CD4-positive, alpha-beta T cell treated with Interleukin-1 beta for 1 hour (primary cell): ENCODE data around the gene CTDSPL.
A peak's percentile ranks its signal among the peaks of the same experiment; 100 is the strongest.

Experiments used
- DNase-seq, 2 donors: peaks; one replicate each; pipeline ENCODE4 v3.0.0-alpha.2; 2020 to 2022

The CTDSPL gene

GRCh38 chr3:37855363-37855970 is 6.2 kb upstream of the CTDSPL start:
- DNase-seq: peak; percentile 66

DNA sequence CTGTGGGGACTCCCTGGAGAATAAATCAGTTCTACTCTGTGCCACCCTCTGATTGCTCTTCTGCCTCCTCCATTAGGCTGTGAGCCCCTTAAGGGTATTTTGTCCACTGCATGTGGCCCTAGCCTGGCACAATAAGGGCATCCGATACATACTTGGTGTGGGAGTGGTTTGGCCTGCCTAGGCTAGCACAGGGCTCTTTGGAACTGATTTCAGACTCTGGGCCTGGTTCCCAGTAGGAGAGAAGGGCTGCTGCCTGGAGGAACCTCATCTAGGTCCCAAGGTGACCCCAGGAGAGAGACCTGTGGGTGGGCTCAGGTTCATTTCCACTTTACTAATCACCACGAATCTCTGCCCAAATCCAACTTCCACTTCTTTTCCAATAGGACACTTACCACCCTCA is 5.3 kb upstream of the CTDSPL start:
- DNase-seq: no peak

- no peak for DNase-seq
Measured at GRCh38 chr3:37858742-37859141, 2.9 kb upstream of the CTDSPL start.

- no peak for DNase-seq
Measured at GRCh38 chr3:37859354-37859753, 2.3 kb upstream of the CTDSPL start.

GRCh38 chr3:37859908-37860199 is 1.8 kb upstream of the CTDSPL start:
- no peak for DNase-seq

DNA sequence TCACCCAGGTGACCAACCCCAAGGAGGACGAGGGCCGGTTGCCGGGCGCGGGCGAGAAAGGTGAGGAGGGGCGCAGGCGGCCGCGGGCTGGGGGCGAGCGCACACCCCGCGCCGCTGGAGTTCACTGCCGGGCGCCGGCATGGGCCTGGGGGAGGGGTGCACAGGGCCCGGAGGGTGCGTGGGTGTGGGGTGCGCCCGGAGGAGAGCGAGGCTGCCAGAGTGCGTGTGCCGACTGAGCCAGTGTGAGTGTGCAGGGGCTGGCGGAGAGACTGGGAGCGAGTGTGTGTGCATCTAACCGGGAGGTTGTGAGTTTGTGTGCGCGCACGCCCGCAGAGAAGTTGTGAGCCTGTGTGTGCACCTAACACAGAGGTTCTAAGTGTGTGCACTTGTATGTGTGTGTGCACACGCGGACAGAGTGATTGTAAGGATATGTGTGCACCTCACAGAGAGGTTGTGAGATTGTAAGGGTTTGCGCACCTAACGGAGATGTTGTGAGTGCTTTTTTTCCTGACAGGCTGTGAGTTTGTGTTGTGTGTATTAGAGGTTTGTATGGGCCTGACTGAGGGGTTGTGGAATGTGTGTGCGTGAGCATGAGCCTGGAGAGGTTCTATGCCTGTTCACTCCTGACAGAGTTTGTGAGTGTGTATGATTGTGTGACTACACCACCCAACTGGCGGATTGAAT is 681 bp downstream of the CTDSPL start:
- DNase-seq: peak in 1 of 2 donors; percentile 15

- no peak for DNase-seq
Measured at GRCh38 chr3:37862903-37863815, 1.5 kb downstream of the CTDSPL start.

GRCh38 chr3:37863949-37864822 is 2.5 kb downstream of the CTDSPL start:
- DNase-seq: no peak

DNA sequence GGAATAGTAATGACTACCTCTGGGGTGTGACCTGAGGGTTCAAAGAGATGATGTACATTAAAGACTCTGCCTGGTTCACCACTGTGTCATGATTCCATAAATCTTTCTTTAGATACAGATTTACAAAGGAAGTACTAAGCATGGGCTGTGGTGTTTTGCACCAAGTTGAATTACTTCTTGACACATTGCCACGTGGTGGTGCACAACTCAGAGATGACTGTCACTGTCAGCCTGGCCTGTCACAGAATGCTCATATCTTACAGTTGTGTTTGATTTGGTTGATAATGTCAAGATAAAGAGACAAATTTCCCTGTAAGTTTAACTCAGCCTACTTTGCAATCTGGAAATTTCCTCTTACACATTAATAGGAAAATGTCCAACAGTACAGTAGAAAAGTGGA is 3.2 kb downstream of the CTDSPL start:
- no peak for DNase-seq

- DNase-seq: no peak
Measured at GRCh38 chr3:37867144-37867543, 5.5 kb downstream of the CTDSPL start.

DNA sequence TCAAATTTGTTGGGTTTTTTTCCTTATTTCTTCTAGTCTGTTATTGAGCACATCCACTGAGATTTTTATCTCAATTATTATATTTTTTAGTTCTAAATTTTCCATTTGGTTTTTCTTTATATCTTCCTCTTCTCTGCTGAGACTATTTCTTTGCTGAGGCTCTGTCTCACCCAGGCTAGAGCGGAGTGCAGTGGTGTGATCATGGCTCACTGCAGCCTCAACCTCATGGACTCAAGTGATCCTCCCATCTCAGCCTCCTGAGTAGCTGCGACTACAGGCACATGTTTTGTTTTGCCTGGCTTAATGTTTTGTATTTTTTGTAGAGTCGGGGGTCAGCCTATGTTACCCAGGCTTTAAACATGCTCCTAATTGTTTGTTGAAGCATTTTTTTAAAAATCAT is 10.2 kb downstream of the CTDSPL start:
- no peak for DNase-seq

DNA sequence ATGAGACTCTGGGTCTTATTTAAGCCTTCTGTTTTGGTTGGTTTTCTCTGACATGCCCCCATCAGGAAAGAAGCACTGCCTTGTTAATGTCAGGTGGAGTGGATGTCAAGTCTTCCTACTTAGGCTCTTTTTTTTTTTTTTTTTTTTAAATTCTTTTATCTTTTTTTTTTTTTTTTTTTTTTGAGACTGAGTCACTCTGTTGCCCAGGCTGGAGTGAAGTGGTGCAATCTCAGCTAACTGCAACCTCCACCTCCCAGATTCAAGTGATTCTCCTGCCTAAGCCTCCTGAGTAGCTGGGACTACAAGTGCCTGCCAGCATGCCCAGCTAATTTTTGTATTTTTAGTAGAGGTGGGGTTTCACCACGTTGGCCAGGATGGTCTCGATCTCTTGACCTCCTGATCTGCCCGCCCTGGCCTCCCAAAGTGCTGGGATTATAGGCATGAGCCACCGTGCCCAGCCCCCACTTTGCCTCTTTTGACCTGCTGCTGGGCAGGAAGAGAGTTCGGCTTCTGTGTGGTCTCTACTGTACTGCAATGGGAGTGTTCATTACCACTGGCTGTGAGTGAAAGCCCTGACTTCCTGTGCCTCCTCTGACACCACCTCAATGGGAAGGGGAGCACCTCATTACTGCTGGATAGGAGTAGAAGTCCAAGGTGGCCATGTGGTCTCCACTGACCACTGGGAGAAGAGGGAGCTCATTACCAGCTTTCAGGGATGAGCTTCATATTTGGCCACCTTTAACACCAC is 10.9 kb downstream of the CTDSPL start:
- no peak for DNase-seq

GRCh38 chr3:37876279-37876678 is 14.6 kb downstream of the CTDSPL start:
- DNase-seq: no peak

GRCh38 chr3:37882711-37883110 is 21.0 kb downstream of the CTDSPL start:
- no peak for DNase-seq

DNA sequence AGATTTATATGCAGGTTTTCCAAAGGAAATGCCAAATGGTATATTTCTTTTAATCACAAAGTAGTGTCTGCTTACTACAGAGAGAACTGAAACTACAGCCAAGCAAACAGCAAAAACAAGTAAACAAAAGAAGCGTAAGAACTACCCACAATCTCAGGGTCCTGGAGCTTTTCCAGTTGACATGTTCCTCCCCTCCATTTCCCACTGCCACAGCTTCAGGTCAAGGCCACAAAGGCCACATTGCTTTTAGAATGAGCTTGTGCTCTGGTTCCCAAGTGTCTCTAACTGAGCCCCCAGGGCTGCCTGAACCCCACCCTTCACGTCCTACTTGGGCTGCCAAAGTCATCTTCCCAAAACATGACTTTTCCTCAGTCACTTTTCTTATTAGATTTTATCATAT is 24.1 kb downstream of the CTDSPL start:
- DNase-seq: no peak

DNA sequence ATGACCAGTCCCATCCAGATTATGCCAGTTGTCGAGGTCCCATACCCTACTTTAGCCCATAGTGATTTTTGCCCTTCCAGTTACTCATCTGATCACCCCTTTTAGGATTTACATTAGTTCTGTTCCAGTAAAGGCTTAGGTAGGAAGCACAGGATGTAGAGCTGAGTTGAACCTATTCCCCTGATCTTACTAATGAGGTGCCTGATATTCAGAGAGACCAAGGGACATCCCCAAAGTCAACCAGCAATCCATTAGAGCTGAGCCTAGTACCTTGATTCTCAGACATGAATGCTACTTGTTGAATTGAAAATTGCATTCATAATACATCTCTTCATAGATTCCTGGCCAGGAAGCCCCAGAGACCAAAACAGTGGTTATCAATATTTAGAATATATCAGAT is 24.7 kb downstream of the CTDSPL start:
- no peak for DNase-seq

DNA sequence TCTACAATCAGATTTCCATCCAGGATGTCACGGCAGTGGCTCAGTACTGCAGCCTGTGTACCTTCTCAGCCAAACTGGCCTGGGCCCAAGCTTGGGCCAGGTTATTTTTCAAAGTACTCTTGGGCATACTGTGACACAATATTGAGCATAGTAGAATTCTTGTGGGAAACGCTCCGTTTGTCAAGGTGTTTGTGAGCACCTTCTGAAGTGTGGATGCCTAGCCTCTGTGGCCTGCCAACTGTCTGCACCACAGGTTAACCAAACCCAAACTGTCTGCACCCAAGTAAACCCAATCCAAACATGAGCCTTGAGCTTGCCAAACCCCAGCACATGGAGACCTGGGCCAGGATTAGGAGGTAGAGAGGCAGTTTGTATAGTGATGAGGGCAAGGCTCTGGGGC is 25.4 kb downstream of the CTDSPL start:
- DNase-seq: no peak

GRCh38 chr3:37887824-37888223 is 26.1 kb downstream of the CTDSPL start:
- DNase-seq: no peak

GRCh38 chr3:37888421-37888820 is 26.7 kb downstream of the CTDSPL start:
- DNase-seq: no peak

GRCh38 chr3:37890522-37890921 is 28.8 kb downstream of the CTDSPL start:
- no peak for DNase-seq

- no peak for DNase-seq
Measured at GRCh38 chr3:37891227-37891626, 29.5 kb downstream of the CTDSPL start.

- DNase-seq: no peak
Measured at GRCh38 chr3:37892927-37893600, 31.4 kb downstream of the CTDSPL start.
